Colonic mucosa (tissue), 4 donors: Measurements from ENCODE around the gene FYB1. TPM values are rescaled to one million over a fixed set of nuclear protein-coding genes. Genes with fewer than 3 reads are reported as not detected.
A peak's percentile ranks its signal among the peaks of the same experiment; 100 is the strongest.

Experiments
- DNase-seq: peaks from one replicate; pipeline ENCODE4 v3.0.0-alpha.2; 2020
- H3K27ac ChIP-seq: fragments of 200-600 bp; one replicate; pipeline ENCODE4 v1.8.0; 2021
- H3K27me3 ChIP-seq: fragments of 200-600 bp; one replicate; pipeline ENCODE4 v1.8.0; 2021
- H3K36me3 ChIP-seq: fragments of 200-600 bp; one replicate; pipeline ENCODE4 v1.8.0; 2021
- H3K4me1 ChIP-seq: fragments of 200-600 bp; one replicate; pipeline ENCODE4 v1.8.0; 2021; ENCODE audit warnings: mild to moderate bottlenecking
- H3K4me3 ChIP-seq: fragments of 200-600 bp; one replicate; pipeline ENCODE4 v1.8.0; 2021
- H3K9ac ChIP-seq, 2 donors: one replicate each; pipeline ENCODE4 v1.7.0; 2013; ENCODE audit warnings: control low read depth in 2 of 2, low read depth in 2 of 2, low read length in 2 of 2
- H3K9me3 ChIP-seq: fragments of 200-600 bp; one replicate; pipeline ENCODE4 v1.8.0; 2021
- CTCF ChIP-seq: fragments of 200-600 bp; IDR thresholded peaks from one replicate; pipeline ENCODE4 v1.8.0; 2022; ENCODE audit warnings: antibody characterized with exemption, mild to moderate bottlenecking
- intact Hi-C: fragments of 100-400 bp; cut with DNase I; formaldehyde crosslinking; loops from one replicate; pipeline ENCODE4 v1.14.1; 2022
- total RNA-seq, 2 donors: library from RNA; stranded (reverse); fragmentation: NEBNext Ultra II Directional in 1 of 2; extraction: Animal tissue kit (Norgen Biotek cat#: 25700) in 1 of 2; gene quantifications; one replicate each; pipeline ENCODE4 v1.2.1, GENCODE V29; 2021
- donor health status: healthy.
- donor health status: DM: no; HTN: no; CAD: no.
- donor health status: DM: no; HTN: no; CAD: no.

The FYB1 gene
- total RNA-seq = 1 to 10 TPM; 6.1 to 8.6 TPM

GRCh38 chr5:39219437-39219836 lies at the start of gene FYB1:
Gene FYB1 (minus strand): TSS chr5:39219563. CDS start chr5:39202960, 16,603 bp downstream.
- Histone ChIP-seq H3K4me3 (no peak within 1 kb of the TSS), H3K27me3 (no peaks in the 10 kb centered on the region), H3K4me1 (peaks cover 6% of the 10 kb centered on the region), H3K9ac (no peak within 1 kb of the TSS), H3K36me3 (no peaks in the 10 kb centered on the region), H3K9me3 (no peaks in the 10 kb centered on the region), H3K27ac (peak within 1 kb of the TSS; percentile 38)
- DNase-seq = no peak
- intact Hi-C loops = loop anchor here (2.0 to 5.0 kb wide), 4 partner anchors 63 to 348 kb away; no protein-coding TSS in a partner anchor
- TF ChIP-seq CTCF = no peak

- Histone ChIP-seq H3K9me3 (no peaks in the 10 kb centered on the region), H3K9ac (no peak overlapping the region), H3K27ac (no peak overlapping the region), H3K36me3 (no peaks in the 10 kb centered on the region), H3K27me3 (no peaks in the 10 kb centered on the region), H3K4me3 (no peak overlapping the region), H3K4me1 (no peaks in the 10 kb centered on the region)
- intact Hi-C loops = no loop called here
- no peak for DNase-seq
- TF ChIP-seq CTCF = no peak
Observed at GRCh38 chr5:39267186-39267585, 47.8 kb upstream of the FYB1 start.

GRCh38 chr5:39266442-39266841 lies 47.1 kb upstream of the FYB1 start:
- Histone ChIP-seq H3K36me3 (no peaks in the 10 kb centered on the region), H3K4me3 (no peak overlapping the region), H3K27ac (no peak overlapping the region), H3K9ac (no peak overlapping the region), H3K4me1 (no peaks in the 10 kb centered on the region), H3K27me3 (no peaks in the 10 kb centered on the region), H3K9me3 (no peaks in the 10 kb centered on the region)
- TF ChIP-seq CTCF = no peak
- no peak for DNase-seq
- intact Hi-C loops = no loop called here

GRCh38 chr5:39264528-39264927 lies 45.2 kb upstream of the FYB1 start:
- H3K36me3 ChIP-seq = no peaks in the 10 kb centered on the region
- no peaks in the 10 kb centered on the region for H3K9me3 ChIP-seq
- H3K4me1 ChIP-seq = no peaks in the 10 kb centered on the region
- DNase-seq = no peak
- no peak overlapping the region for H3K27ac ChIP-seq
- intact Hi-C loops = no loop called here
- no peak overlapping the region for H3K9ac ChIP-seq
- no peak for TF ChIP-seq CTCF
- no peak overlapping the region for H3K4me3 ChIP-seq
- no peaks in the 10 kb centered on the region for H3K27me3 ChIP-seq

GRCh38 chr5:39262981-39263380 lies 43.6 kb upstream of the FYB1 start:
- H3K27me3 ChIP-seq = no peaks in the 10 kb centered on the region
- H3K4me1 ChIP-seq = no peaks in the 10 kb centered on the region
- no peak for TF ChIP-seq CTCF
- DNase-seq = no peak
- no peak overlapping the region for H3K27ac ChIP-seq
- intact Hi-C loops = no loop called here
- H3K9me3 ChIP-seq = no peaks in the 10 kb centered on the region
- H3K4me3 ChIP-seq = no peak overlapping the region
- no peak overlapping the region for H3K9ac ChIP-seq
- no peaks in the 10 kb centered on the region for H3K36me3 ChIP-seq

GRCh38 chr5:39260095-39260494 lies 40.7 kb upstream of the FYB1 start:
- no peaks in the 10 kb centered on the region for H3K9me3 ChIP-seq
- DNase-seq = no peak
- H3K36me3 ChIP-seq = no peaks in the 10 kb centered on the region
- no peaks in the 10 kb centered on the region for H3K4me1 ChIP-seq
- H3K27ac ChIP-seq = no peak overlapping the region
- no peak for TF ChIP-seq CTCF
- no peaks in the 10 kb centered on the region for H3K27me3 ChIP-seq
- H3K9ac ChIP-seq = no peak overlapping the region
- intact Hi-C loops = no loop called here
- H3K4me3 ChIP-seq = no peak overlapping the region
